ENCODE measurements around the gene UFC1.

UFC1 gene

GRCh38 chr1:161127649-161128048 lies 26.1 kb upstream of the UFC1 start:
- no peak for DNase-seq (ENCODE audit: low spot score)
- Mint-ChIP-seq H3K4me1 (ENCODE audit: low read depth) (peaks cover 44% of the 10 kb centered on the region), H3K9me3 (no peaks in the 10 kb centered on the region), H3K4me3 (no peak overlapping the region), H3K27me3 (ENCODE audit: low read depth) (no peaks in the 10 kb centered on the region), H3K36me3 (ENCODE audit: low read depth) (peaks cover 43% of the 10 kb centered on the region), H3K27ac (no peak overlapping the region)

- peaks cover 39% of the 10 kb centered on the region for H3K36me3 Mint-ChIP-seq (ENCODE audit: low read depth)
- peaks cover 44% of the 10 kb centered on the region for H3K4me1 Mint-ChIP-seq (ENCODE audit: low read depth)
- no peak for DNase-seq (ENCODE audit: low spot score)
- no peaks in the 10 kb centered on the region for H3K27me3 Mint-ChIP-seq (ENCODE audit: low read depth)
- no peak overlapping the region for H3K27ac Mint-ChIP-seq
- no peak overlapping the region for H3K4me3 Mint-ChIP-seq
- no peaks in the 10 kb centered on the region for H3K9me3 Mint-ChIP-seq
Measured at GRCh38 chr1:161128591-161129420, 25.0 kb upstream of the UFC1 start.

GRCh38 chr1:161130266-161130665 lies 23.5 kb upstream of the UFC1 start:
- peaks cover 34% of the 10 kb centered on the region for H3K36me3 Mint-ChIP-seq (ENCODE audit: low read depth)
- H3K4me1 Mint-ChIP-seq (ENCODE audit: low read depth), result peaks cover 45% of the 10 kb centered on the region
- H3K9me3 Mint-ChIP-seq, result no peaks in the 10 kb centered on the region
- no peak for DNase-seq (ENCODE audit: low spot score)
- H3K4me3 Mint-ChIP-seq, result no peak overlapping the region
- H3K27me3 Mint-ChIP-seq (ENCODE audit: low read depth), result no peaks in the 10 kb centered on the region
- no peak overlapping the region for H3K27ac Mint-ChIP-seq

GRCh38 chr1:161131523-161132409 lies 22.0 kb upstream of the UFC1 start:
- Mint-ChIP-seq H3K27ac (no peak overlapping the region), H3K4me1 (ENCODE audit: low read depth) (peaks cover 39% of the 10 kb centered on the region), H3K4me3 (no peak overlapping the region), H3K27me3 (ENCODE audit: low read depth) (no peaks in the 10 kb centered on the region), H3K9me3 (no peaks in the 10 kb centered on the region), H3K36me3 (ENCODE audit: low read depth) (peaks cover 25% of the 10 kb centered on the region)
- no peak for DNase-seq (ENCODE audit: low spot score)

GRCh38 chr1:161132410-161133219 lies 21.2 kb upstream of the UFC1 start, which contains the start of gene DEDD:
TSS of gene DEDD (minus strand) at chr1:161132667. CDS start at chr1:161124462, 8,205 bp downstream.
- H3K36me3 Mint-ChIP-seq (ENCODE audit: low read depth), result peaks cover 20% of the 10 kb centered on the region
- no peaks in the 10 kb centered on the region for H3K9me3 Mint-ChIP-seq
- H3K27ac Mint-ChIP-seq, result no peak within 1 kb of the TSS
- H3K4me1 Mint-ChIP-seq (ENCODE audit: low read depth), result peaks cover 36% of the 10 kb centered on the region
- DNase-seq (ENCODE audit: low spot score), result peak; percentile 94
- no peaks in the 10 kb centered on the region for H3K27me3 Mint-ChIP-seq (ENCODE audit: low read depth)
- H3K4me3 Mint-ChIP-seq, result no peak within 1 kb of the TSS

- H3K4me3 Mint-ChIP-seq, result no peak overlapping the region
- H3K36me3 Mint-ChIP-seq (ENCODE audit: low read depth), result peaks cover 14% of the 10 kb centered on the region
- no peak overlapping the region for H3K27ac Mint-ChIP-seq
- no peak for DNase-seq (ENCODE audit: low spot score)
- H3K27me3 Mint-ChIP-seq (ENCODE audit: low read depth), result no peaks in the 10 kb centered on the region
- peaks cover 30% of the 10 kb centered on the region for H3K4me1 Mint-ChIP-seq (ENCODE audit: low read depth)
- no peaks in the 10 kb centered on the region for H3K9me3 Mint-ChIP-seq
Measured at GRCh38 chr1:161133220-161133740, 20.5 kb upstream of the UFC1 start.

- Mint-ChIP-seq H3K4me1 (ENCODE audit: low read depth) (peaks cover 2% of the 10 kb centered on the region), H3K36me3 (ENCODE audit: low read depth) (no peaks in the 10 kb centered on the region), H3K27ac (no peak overlapping the region), H3K9me3 (no peaks in the 10 kb centered on the region), H3K27me3 (ENCODE audit: low read depth) (no peaks in the 10 kb centered on the region), H3K4me3 (no peak overlapping the region)
- no peak for DNase-seq (ENCODE audit: low spot score)
Measured at GRCh38 chr1:161137881-161138280, 15.9 kb upstream of the UFC1 start.

GRCh38 chr1:161138431-161138830 lies 15.3 kb upstream of the UFC1 start:
- peaks cover 2% of the 10 kb centered on the region for H3K4me1 Mint-ChIP-seq (ENCODE audit: low read depth)
- no peaks in the 10 kb centered on the region for H3K27me3 Mint-ChIP-seq (ENCODE audit: low read depth)
- no peaks in the 10 kb centered on the region for H3K9me3 Mint-ChIP-seq
- no peaks in the 10 kb centered on the region for H3K36me3 Mint-ChIP-seq (ENCODE audit: low read depth)
- H3K4me3 Mint-ChIP-seq, result no peak overlapping the region
- no peak overlapping the region for H3K27ac Mint-ChIP-seq
- DNase-seq (ENCODE audit: low spot score), result no peak

- Mint-ChIP-seq H3K36me3 (ENCODE audit: low read depth) (no peaks in the 10 kb centered on the region), H3K9me3 (no peaks in the 10 kb centered on the region), H3K27ac (no peak overlapping the region), H3K27me3 (ENCODE audit: low read depth) (no peaks in the 10 kb centered on the region), H3K4me1 (ENCODE audit: low read depth) (peaks cover 2% of the 10 kb centered on the region), H3K4me3 (no peak overlapping the region)
- no peak for DNase-seq (ENCODE audit: low spot score)
Measured at GRCh38 chr1:161139766-161140165, 14.0 kb upstream of the UFC1 start.

- H3K36me3 Mint-ChIP-seq (ENCODE audit: low read depth), result no peaks in the 10 kb centered on the region
- no peak for DNase-seq (ENCODE audit: low spot score)
- H3K27ac Mint-ChIP-seq, result no peak overlapping the region
- no peaks in the 10 kb centered on the region for H3K9me3 Mint-ChIP-seq
- H3K4me3 Mint-ChIP-seq, result no peak overlapping the region
- no peaks in the 10 kb centered on the region for H3K4me1 Mint-ChIP-seq (ENCODE audit: low read depth)
- H3K27me3 Mint-ChIP-seq (ENCODE audit: low read depth), result no peaks in the 10 kb centered on the region
Measured at GRCh38 chr1:161140755-161141400, 12.9 kb upstream of the UFC1 start.

- H3K9me3 Mint-ChIP-seq, result no peaks in the 10 kb centered on the region
- no peak for DNase-seq (ENCODE audit: low spot score)
- no peak overlapping the region for H3K27ac Mint-ChIP-seq
- no peaks in the 10 kb centered on the region for H3K4me1 Mint-ChIP-seq (ENCODE audit: low read depth)
- H3K27me3 Mint-ChIP-seq (ENCODE audit: low read depth), result no peaks in the 10 kb centered on the region
- no peak overlapping the region for H3K4me3 Mint-ChIP-seq
- H3K36me3 Mint-ChIP-seq (ENCODE audit: low read depth), result no peaks in the 10 kb centered on the region
Measured at GRCh38 chr1:161145832-161146231, 7.9 kb upstream of the UFC1 start.

- Mint-ChIP-seq H3K36me3 (ENCODE audit: low read depth) (peaks cover 20% of the 10 kb centered on the region), H3K27me3 (ENCODE audit: low read depth) (no peaks in the 10 kb centered on the region), H3K4me3 (peak overlapping the region; percentile 98), H3K9me3 (no peaks in the 10 kb centered on the region), H3K27ac (peak overlapping the region; percentile 100), H3K4me1 (ENCODE audit: low read depth) (peaks cover 16% of the 10 kb centered on the region)
- no peak for DNase-seq (ENCODE audit: low spot score)
Measured at GRCh38 chr1:161153176-161153575, 602 bp upstream of the UFC1 start.

- no peaks in the 10 kb centered on the region for H3K27me3 Mint-ChIP-seq (ENCODE audit: low read depth)
- no peak for DNase-seq (ENCODE audit: low spot score)
- no peaks in the 10 kb centered on the region for H3K9me3 Mint-ChIP-seq
- H3K36me3 Mint-ChIP-seq (ENCODE audit: low read depth), result peaks cover 42% of the 10 kb centered on the region
- peak overlapping the region; percentile 55 for H3K27ac Mint-ChIP-seq
- peak overlapping the region; percentile 25 for H3K4me3 Mint-ChIP-seq
- H3K4me1 Mint-ChIP-seq (ENCODE audit: low read depth), result peaks cover 39% of the 10 kb centered on the region
Measured at GRCh38 chr1:161157867-161158266, 4.1 kb downstream of the UFC1 start.

Data from T-helper 2 cell treated with Interferon-gamma antibody and Interleukin-4, amounts not matched to agents 5 μg/mL and 100 μg/mL, for 36 hours (primary cell).